GM18519 (cell line): ENCODE results near the gene MBD5.

Experiments used
- ATAC-seq: cut with Tn5 transposase; IDR thresholded peaks from one replicate; pipeline ENCODE4 v1.9.1; 2021; ENCODE audit warnings: mild to moderate bottlenecking, moderate library complexity; ENCODE audit not compliant: unreplicated experiment, low FRiP score

MBD5 gene

GRCh38 chr2:148202237-148202636 is 181.3 kb downstream of the MBD5 start:
- ATAC-seq, result no peak

- no peak for ATAC-seq
Measured at GRCh38 chr2:148207111-148207510, 186.2 kb downstream of the MBD5 start.

GRCh38 chr2:148209603-148210002 is 188.7 kb downstream of the MBD5 start:
- no peak for ATAC-seq

- ATAC-seq, result no peak
Measured at GRCh38 chr2:148218326-148219075, 197.6 kb downstream of the MBD5 start.

GRCh38 chr2:148221166-148221565 is 200.3 kb downstream of the MBD5 start:
- no peak for ATAC-seq

- ATAC-seq, result no peak
Measured at GRCh38 chr2:148221926-148222325, 201.0 kb downstream of the MBD5 start.

GRCh38 chr2:148231858-148232257 is 211.0 kb downstream of the MBD5 start:
- ATAC-seq, result no peak

GRCh38 chr2:148234143-148234542 is 213.3 kb downstream of the MBD5 start:
- no peak for ATAC-seq

- ATAC-seq, result no peak
Measured at GRCh38 chr2:148237911-148238310, 217.0 kb downstream of the MBD5 start.

- no peak for ATAC-seq
Measured at GRCh38 chr2:148238561-148238960, 217.7 kb downstream of the MBD5 start.

- ATAC-seq, result no peak
Measured at GRCh38 chr2:148240838-148241237, 219.9 kb downstream of the MBD5 start.

- no peak for ATAC-seq
Measured at GRCh38 chr2:148244593-148245292, 223.9 kb downstream of the MBD5 start.

GRCh38 chr2:148251993-148252392 is 231.1 kb downstream of the MBD5 start:
- no peak for ATAC-seq

- ATAC-seq, result no peak
Measured at GRCh38 chr2:148252646-148253045, 231.8 kb downstream of the MBD5 start.

- no peak for ATAC-seq
Measured at GRCh38 chr2:148253685-148254084, 232.8 kb downstream of the MBD5 start.

- ATAC-seq, result no peak
Measured at GRCh38 chr2:148255929-148256328, 235.0 kb downstream of the MBD5 start.

- ATAC-seq, result no peak
Measured at GRCh38 chr2:148257276-148257675, 236.4 kb downstream of the MBD5 start.

GRCh38 chr2:148258124-148258523 is 237.2 kb downstream of the MBD5 start:
- no peak for ATAC-seq

- ATAC-seq, result no peak
Measured at GRCh38 chr2:148259674-148260073, 238.8 kb downstream of the MBD5 start.

GRCh38 chr2:148263890-148264289 is 243.0 kb downstream of the MBD5 start:
- no peak for ATAC-seq

GRCh38 chr2:148273158-148273691 is 252.3 kb downstream of the MBD5 start:
- ATAC-seq, result no peak

- ATAC-seq, result no peak
Measured at GRCh38 chr2:148279216-148279615, 258.3 kb downstream of the MBD5 start.
